Keratinocyte (primary cell): ENCODE measurements around the gene MXD3.
"Not testable (repeated sequence)": the region's sequence is repeated elsewhere in the genome, so short reads cannot be mapped to it uniquely, and the experiment has no call there.

ENCODE experiments used
- CTCF ChIP-seq, 3 experiments: IDR thresholded peaks in 1 of 3; conservative IDR thresholded peaks in 1 of 3; optimal IDR thresholded peaks in 1 of 3; 2 replicates in 2 of 3; 3 replicates in 1 of 3; pipeline versions ENCODE3 to v1.5.1; 2011; ENCODE audit warnings: low read length in 3 of 3, mild to moderate bottlenecking in 3 of 3, moderate library complexity in 2 of 3, control low read depth in 1 of 3, inconsistent platforms in 1 of 3; ENCODE audit not compliant: insufficient read depth in 2 of 3; ENCODE audit errors: extremely low read depth in 1 of 3
- EZH2 ChIP-seq: IDR thresholded peaks from one replicate; pipeline ENCODE4 v1.6.1; 2012; ENCODE audit warnings: inconsistent platforms, mild to moderate bottlenecking, low read length, moderate library complexity

DNA sequence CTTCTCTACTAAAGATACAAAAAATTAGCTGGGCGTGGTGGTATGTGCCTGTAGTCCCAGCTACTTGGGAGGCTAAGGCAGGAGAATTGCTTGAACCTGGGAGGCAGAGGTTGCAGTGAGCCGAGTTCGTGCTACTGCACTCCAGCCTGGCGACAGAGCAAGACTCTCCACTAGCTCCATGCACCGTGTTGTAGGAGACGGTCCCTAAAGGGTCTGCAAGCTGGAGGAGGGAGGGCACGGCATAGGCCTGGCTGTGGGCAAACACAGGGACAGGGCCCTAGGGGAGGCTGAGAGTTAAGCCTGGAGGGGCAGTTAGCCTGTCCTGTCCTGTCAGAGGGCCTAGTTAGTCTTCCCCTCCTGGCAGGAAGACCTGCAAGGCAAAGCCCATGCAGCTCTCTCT is 49.0 kb upstream of the MXD3 start:
- not testable (repeated sequence) for TF ChIP-seq CTCF (optimal IDR thresholded peaks at IDR 0.05 in 1 of 3, IDR thresholded peaks at IDR 0.05 in 1 of 3, conservative IDR thresholded peaks at IDR 0.05 in 1 of 3; ENCODE audit: extremely low read depth in 1 of 3, insufficient read depth in 2 of 3, low read length in 3 of 3); EZH2
